ENCODE measurements around the gene RAB11FIP3.

DNA sequence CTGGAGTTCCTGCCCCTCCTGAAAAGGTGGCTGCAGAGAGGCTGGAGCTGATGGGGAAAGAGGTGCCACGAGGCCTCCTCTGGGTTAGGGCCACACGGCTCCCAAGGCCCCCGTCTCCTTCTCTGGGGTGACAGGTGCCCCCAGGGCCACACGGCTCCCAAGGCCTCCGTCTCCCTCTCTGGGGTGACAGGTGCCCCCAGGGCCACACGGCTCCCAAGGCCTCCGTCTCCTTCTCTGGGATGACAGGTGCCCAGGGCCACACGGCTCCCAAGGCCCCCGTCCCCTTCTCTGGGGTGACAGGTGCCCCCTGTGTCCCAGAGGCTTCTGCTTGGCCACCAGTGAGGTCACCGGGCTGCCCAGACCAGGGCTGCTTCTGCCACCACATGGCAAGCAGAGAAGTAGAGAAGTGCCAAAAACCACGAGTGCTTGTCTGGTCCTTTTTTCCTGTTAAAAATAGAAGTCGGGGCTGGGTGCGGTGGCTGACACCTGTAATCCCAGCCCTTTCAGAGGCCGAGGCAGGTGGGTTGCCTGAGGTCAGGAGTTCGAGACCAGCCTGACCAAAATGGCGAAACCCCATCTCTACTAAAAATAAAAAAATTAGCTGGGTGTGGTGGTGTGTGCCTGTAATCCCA is 106.2 kb downstream of the RAB11FIP3 start:
- TF ChIP-seq POLR2A (IDR thresholded peaks at IDR 0.05) (no peak), POLR2AphosphoS5 (IDR thresholded peaks at IDR 0.05) (no peak)
- TF ChIP-seq, protein P1, sequence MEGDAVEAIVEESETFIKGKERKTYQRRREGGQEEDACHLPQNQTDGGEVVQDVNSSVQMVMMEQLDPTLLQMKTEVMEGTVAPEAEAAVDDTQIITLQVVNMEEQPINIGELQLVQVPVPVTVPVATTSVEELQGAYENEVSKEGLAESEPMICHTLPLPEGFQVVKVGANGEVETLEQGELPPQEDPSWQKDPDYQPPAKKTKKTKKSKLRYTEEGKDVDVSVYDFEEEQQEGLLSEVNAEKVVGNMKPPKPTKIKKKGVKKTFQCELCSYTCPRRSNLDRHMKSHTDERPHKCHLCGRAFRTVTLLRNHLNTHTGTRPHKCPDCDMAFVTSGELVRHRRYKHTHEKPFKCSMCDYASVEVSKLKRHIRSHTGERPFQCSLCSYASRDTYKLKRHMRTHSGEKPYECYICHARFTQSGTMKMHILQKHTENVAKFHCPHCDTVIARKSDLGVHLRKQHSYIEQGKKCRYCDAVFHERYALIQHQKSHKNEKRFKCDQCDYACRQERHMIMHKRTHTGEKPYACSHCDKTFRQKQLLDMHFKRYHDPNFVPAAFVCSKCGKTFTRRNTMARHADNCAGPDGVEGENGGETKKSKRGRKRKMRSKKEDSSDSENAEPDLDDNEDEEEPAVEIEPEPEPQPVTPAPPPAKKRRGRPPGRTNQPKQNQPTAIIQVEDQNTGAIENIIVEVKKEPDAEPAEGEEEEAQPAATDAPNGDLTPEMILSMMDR (IDR thresholded peaks at IDR 0.05) = no peak

Data from breast epithelium (tissue), 3 donors.